ENCODE data around the gene FAM117A.

GRCh38 chr17:49677134-49677932 is 86.6 kb downstream of the FAM117A start:
- peak; percentile 64 for TF ChIP-seq POLR2A (IDR thresholded peaks at IDR 0.05; ENCODE audit: low read depth, low read length)
- peak; percentile 18; the same call in 1 of the 2 replicates for TF ChIP-seq POLR2AphosphoS5 (IDR thresholded peaks at IDR 0.05; ENCODE audit: low read depth, low read length)
- TF ChIP-seq TAF1 (IDR thresholded peaks at IDR 0.05; ENCODE audit: borderline replicate concordance, low read depth, low read length) = no peak

Data from GM12892 (cell line).